ENCODE results near the gene PEX12.
"Not testable (repeated sequence)": the region's sequence is repeated elsewhere in the genome, so short reads cannot be mapped to it uniquely, and the experiment has no call there.

The PEX12 gene

DNA sequence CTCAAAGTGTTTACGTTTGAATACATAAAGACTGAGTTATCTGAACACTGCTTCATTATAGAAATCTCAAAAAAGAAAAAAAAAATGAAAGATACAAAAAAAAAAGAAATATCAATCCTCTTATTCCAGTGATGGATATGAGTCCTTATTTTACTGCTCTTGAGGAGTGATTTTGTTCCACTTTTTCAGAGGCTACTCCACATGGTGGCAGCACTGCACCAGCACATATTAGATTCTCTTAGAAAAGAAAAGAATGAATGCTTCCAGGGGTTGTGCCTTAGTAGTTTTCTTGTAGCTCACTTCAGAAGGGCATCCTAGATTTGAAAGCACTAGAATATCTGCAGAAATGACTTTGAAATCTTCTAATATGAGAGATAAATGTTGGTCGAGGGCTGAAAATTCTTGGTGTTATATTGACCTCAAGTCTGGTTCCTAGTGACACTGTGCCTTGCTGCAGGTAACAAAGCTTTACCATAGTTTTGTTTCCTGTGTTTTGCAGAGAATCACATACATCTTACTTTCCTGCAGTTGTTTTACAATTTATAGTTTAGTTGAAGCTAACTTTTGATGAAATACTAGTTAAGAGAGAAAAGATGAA, 34.7 kb upstream of the PEX12 start:
- H3K27ac ChIP-seq, result no peak overlapping the region
- no peak for TF ChIP-seq ZFX (IDR thresholded peaks at IDR 0.05; ENCODE audit: borderline replicate concordance)
- TF ChIP-seq, protein P1, sequence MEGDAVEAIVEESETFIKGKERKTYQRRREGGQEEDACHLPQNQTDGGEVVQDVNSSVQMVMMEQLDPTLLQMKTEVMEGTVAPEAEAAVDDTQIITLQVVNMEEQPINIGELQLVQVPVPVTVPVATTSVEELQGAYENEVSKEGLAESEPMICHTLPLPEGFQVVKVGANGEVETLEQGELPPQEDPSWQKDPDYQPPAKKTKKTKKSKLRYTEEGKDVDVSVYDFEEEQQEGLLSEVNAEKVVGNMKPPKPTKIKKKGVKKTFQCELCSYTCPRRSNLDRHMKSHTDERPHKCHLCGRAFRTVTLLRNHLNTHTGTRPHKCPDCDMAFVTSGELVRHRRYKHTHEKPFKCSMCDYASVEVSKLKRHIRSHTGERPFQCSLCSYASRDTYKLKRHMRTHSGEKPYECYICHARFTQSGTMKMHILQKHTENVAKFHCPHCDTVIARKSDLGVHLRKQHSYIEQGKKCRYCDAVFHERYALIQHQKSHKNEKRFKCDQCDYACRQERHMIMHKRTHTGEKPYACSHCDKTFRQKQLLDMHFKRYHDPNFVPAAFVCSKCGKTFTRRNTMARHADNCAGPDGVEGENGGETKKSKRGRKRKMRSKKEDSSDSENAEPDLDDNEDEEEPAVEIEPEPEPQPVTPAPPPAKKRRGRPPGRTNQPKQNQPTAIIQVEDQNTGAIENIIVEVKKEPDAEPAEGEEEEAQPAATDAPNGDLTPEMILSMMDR (IDR thresholded peaks at IDR 0.05), result peak; percentile 88

DNA sequence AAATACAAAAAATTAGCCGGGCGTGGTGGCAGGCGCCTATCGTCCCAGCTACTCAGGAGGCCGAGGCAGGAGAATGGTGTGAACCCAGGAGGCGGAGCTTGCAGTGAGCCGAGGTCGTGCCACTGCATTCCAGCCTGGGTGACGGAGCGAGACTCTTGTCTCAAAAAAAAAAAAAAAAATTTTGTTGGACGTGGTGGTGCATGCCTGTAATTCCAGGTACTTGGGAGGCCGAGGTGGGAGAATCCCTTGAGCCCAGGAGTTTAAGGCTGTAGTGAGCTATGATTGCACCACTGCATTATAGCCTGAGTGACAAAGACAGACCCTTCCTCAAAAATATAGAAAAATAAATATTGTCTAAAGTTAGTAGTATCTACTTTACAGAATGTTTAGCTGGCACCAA, 32.4 kb upstream of the PEX12 start:
- not testable (repeated sequence) for H3K27ac ChIP-seq

DNA sequence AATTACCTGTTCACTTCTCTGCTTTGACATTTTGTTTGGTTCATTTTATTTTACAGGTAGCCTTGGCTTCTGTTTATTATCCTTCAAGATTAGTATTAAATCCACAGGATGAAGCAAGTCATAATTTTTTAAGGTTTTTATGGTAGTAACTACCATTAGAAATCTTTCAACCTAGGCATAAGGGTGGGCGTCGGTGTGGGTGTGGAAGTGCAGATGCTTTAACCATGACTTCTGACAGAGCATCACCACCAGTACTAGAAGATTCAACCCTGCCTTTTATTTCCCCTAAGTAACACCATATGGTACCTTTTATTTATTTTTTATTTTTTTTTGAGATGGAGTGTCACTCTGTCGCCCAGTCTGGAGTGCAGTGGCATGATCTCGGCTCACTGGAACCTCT, 31.5 kb upstream of the PEX12 start:
- H3K27ac ChIP-seq, result no peak overlapping the region
- TF ChIP-seq, protein P1 (IDR thresholded peaks at IDR 0.05), result no peak
- no peak for TF ChIP-seq ZFX (IDR thresholded peaks at IDR 0.05; ENCODE audit: borderline replicate concordance)

DNA sequence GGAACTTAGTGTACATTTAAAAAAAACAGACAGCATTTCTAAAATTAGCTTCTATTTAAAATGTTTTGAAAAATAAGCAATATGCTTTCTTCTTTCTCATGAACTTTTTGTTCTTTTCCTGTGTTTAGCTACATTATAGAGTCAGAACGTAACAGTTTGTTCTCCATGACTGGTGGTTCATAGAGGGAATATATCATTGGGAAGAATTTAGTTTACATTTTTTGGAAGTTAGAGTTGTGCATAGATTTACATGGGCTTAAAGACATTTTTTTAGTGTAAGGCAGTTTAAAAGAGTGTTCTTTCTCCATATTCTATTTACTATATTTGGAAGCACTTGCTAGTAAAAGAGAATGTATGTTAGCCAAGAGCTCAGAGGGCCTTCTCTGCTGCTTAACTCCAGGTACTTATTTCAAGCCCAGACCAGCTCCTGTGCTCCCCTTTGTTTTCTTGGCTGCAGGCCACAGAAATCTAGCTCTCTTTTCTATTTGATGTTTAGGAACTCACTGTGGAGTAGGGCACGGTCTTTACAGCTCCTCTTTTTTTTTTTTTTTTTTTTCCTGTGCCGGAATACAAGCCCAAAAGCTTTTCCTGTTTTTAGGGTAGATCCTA, 29.0 kb upstream of the PEX12 start:
- H3K27ac ChIP-seq, result no peak overlapping the region
- TF ChIP-seq ZFX (IDR thresholded peaks at IDR 0.05; ENCODE audit: borderline replicate concordance), result no peak
- TF ChIP-seq, protein P1 (IDR thresholded peaks at IDR 0.05), result no peak

DNA sequence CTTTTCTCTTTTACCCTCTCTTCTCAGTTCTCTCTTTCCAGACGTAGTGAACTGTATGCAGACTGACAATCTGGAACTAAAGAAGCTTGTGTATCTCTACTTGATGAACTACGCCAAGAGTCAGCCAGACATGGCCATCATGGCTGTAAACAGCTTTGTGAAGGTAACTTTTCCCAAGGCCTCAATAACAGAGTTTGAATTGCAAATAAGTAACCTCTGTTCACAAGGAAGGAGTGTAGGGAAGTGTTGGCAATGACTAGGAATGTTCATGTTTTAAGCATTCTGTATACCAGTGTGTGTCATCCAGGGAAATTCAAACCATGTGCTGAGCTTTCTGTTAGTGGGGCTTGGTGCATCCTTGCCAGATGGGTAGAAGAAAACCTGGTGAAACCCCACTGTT, 27.3 kb upstream of the PEX12 start:
- no peak overlapping the region for H3K27ac ChIP-seq
- TF ChIP-seq ZFX (IDR thresholded peaks at IDR 0.05; ENCODE audit: borderline replicate concordance), result no peak
- TF ChIP-seq, protein P1 (IDR thresholded peaks at IDR 0.05), result no peak

DNA sequence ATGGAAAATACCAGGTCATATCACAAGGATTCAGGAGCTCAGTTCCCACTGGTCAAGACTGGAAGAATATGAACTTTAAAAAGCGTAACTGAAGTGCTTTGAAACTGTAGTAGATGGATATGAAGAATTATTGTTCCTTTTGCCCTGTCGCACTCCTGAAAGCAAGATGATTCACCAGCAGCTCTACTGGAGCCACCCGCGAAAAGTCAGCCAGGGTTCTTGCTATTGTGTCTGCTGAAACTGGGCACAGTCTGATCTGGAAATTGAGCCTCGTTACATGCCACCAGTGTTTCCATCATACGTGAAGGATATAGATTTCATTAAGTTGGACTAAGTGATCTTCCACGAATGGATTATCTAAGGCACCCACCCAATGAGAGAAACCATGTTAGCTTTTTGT, 25.3 kb upstream of the PEX12 start:
- TF ChIP-seq, protein P1 (IDR thresholded peaks at IDR 0.05), result no peak
- no peak overlapping the region for H3K27ac ChIP-seq

DNA sequence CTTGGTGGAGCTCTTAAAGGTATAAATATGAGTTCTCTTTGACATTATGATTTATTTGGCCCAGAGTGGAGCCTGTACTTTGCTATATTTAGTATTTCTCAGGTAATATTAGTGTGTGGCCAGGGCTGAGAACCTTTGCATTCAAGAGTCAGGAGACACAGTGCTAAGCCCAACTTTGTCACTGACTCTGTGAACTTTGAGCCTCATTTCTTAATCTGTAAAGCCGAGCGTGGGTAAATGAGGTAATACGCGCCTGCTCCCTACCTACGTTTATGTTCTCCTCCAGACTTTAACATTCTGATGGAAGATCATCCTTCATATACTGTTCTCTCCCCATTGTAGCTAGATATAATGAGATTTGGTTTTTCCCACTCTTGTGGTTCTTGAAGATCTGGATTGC, 19.2 kb upstream of the PEX12 start:
- TF ChIP-seq, protein P1 (IDR thresholded peaks at IDR 0.05), result no peak
- TF ChIP-seq ZFX (IDR thresholded peaks at IDR 0.05; ENCODE audit: borderline replicate concordance), result no peak

More for the DNA sequence above, 19.2 kb upstream of the PEX12 start:
- no peak overlapping the region for H3K27ac ChIP-seq
